HG03354 (cell line): ENCODE measurements around the gene KRTAP12-2.
"Not testable (repeated sequence)": the region's sequence is repeated elsewhere in the genome, so short reads cannot be mapped to it uniquely, and the experiment has no call there.

Experiments used
- ATAC-seq: cut with Tn5 transposase; IDR thresholded peaks from one replicate; pipeline ENCODE4 v1.9.1; 2021; ENCODE audit warnings: mild to moderate bottlenecking; ENCODE audit not compliant: unreplicated experiment, poor library complexity, severe bottlenecking

KRTAP12-2 gene

DNA sequence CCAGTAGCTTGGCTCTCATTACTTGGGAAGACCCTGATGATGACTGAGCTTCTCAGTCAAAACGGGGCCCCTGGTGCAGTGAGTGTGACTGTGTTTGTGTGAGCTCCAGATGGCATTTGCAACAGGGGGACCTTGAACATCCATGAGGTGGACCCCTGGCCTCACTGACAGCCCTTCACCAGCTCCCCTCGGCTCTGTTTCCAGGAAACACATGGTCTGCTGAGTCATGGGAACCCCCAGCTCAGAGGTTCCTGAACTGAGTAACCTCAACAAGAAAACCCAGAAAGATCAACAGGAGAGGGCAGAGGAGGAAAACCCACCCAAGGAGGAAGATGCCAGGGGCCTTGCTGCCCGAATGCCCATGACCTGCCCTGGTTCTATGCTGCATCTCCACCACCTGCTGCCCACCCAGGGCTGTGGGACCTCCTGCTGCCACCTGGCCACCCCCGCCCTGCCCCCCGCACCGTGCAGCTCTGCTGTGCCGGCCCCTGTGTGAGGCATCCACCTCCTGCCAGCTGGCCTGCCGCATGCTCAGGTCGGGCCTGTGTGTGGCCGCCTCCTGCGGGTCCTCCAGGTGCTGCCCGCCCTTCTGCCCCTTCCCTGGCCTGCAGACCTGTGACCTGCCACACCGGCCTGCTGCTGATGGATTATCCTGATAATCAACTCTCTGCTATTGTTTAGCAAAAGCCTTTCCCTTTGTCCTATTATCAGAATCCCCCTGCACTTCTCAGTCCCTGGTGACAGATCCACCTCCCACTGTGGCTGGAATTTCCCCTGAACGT is 19.5 kb upstream of the KRTAP12-2 start:
- no peak for ATAC-seq

GRCh38 chr21:44685050-44685449 is 18.3 kb upstream of the KRTAP12-2 start:
- ATAC-seq, result not testable (repeated sequence)

- no peak for ATAC-seq
These were observed 17.8 kb upstream of the KRTAP12-2 start for GRCh38 chr21:44684483-44684882.

DNA sequence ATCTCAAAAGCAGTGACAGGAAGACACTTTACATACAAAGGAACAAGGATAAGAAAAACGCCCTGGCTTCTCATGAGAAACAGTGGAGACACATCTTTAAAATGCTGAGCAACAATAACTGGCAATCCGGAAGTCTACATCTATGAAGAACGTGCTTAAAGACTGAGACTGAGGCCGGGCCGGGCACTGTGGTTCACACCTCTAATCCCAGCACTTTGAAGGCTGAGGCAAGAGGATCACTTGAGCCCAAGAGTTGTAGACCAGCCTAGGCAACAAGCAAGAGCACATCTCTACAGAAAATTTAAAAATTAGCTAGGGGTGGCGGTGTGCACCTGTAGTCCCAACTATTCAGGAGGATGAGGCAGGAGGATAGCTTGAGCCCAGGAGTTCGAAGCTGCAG is 17.4 kb upstream of the KRTAP12-2 start:
- no peak for ATAC-seq

DNA sequence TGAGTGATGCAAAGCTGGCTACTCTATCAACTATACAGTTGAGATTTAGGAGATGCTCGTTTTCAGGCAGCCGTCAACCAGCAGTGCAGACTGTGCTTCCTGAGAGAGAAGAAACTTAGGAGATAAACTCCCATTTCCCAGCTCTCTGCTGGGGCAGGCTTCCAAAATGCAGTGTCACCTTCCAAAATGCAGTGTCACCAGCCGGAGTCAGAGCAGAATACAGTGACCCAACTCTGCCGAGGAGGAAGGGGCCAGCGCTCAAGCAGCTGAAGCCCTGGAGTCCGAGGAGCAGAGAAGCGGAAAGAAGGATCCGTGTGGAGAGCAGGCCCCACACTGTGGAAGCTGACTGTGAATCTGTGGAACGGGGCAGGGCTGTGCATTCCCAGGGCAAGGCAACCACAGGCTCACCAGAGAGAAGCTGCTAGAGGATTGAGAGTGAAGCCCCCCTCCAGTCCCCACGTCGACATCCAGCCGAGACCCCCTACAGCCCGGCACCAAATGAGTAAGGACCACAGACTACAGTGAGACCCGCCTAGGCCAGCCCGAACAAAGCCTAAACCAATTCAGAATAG is 15.9 kb upstream of the KRTAP12-2 start:
- no peak for ATAC-seq

- no peak for ATAC-seq
These were observed 15.3 kb upstream of the KRTAP12-2 start, which contains the start of gene KRTAP12-1 for GRCh38 chr21:44681861-44682579. Gene KRTAP12-1 (minus strand): TSS chr21:44682163. CDS start chr21:44682123, 40 bp downstream.

DNA sequence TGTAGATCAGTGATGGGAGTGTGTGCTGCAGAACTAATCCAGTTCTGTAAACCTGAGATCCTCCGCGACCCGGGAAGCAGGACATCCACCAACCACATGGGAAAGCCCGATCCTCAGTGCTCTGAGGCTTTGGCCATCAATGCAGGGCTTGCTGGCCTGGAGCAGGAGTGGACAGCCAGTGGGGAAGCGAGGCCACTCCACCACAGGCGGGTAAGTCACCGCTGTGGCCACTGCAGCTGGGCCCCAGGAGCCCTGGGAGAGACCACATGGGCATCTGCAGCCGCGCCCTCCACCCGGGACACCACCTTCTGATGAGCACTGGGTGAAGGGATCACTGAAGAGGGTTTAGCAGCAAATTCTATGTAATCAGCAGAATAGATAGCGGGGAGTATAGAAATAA is 14.4 kb upstream of the KRTAP12-2 start:
- ATAC-seq, result no peak

- no peak for ATAC-seq
These were observed 11.2 kb upstream of the KRTAP12-2 start for GRCh38 chr21:44677881-44678280.

DNA sequence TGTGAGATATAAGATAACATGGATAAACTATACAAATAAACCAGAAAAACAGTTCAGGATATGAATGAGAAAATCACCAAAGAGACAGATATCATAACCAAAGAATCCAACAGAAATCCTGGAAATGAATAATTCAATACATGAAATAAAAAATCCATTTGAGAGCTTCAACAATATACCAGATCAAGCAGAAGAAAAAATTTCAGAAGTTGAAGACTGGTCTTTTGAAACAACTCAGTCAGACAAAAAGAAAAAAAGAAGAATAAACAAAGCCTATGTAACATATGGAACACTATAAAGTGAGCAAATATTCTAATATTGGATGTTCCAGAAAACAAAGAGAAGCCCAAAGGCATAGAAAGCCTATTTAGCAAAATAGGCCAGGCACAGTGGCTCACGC is 5.2 kb upstream of the KRTAP12-2 start:
- no peak for ATAC-seq

DNA sequence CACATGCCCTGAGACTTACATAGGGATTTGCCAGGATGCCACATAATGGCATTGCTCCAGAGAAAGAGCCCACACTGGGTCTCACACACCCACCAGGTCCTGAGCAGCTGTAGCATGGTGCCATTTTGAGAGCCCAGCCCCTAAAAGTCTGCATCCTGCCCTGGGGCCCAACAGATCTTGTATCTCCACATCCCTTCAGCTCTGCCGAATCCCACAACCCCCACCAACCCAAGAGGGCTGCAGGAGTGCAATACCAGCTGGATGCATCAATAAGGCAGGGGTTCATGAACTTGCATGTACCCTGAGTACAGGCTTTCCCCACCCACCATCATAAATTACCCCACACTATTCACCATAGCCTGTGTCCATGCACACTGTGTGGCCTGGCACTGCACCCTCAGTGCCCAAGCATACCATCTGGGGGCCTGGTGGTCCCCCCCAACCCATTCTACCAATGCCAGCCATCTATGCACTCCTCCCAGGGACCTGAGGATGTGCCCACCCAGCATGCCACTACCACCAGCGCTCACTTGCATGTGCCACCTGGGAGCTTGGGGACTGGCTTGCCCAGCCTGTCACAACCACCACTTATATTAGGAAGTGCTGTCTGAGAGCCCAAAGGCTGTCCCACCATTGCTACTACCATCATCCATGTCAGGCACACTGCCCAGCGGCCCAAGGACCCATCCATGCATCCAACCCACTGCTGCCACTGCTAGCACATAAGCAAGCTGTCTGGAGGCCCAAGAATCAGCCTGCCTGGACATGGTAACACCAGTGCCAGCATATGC is 4.1 kb upstream of the KRTAP12-2 start:
- ATAC-seq, result no peak

DNA sequence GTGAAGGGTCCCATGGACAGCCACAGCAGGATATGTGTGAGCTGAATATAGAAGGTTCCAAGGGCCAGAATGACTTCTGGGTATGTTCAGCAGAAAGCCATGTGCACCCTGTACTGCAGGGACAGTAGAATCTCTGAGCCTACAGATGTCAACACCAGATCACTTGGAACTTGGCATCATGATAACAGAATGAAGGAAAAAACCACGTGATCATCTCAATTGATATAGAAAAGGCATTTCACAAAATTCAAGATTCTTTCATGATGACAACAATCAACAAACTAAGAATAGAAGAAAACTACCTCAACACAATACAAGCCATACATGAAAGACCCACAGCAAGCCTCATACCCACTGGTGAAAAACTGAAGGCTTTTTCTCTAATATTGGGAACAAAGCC is 885 bp upstream of the KRTAP12-2 start:
- ATAC-seq, result no peak

GRCh38 chr21:44664691-44665090 is 2.0 kb downstream of the KRTAP12-2 start:
- ATAC-seq, result no peak

DNA sequence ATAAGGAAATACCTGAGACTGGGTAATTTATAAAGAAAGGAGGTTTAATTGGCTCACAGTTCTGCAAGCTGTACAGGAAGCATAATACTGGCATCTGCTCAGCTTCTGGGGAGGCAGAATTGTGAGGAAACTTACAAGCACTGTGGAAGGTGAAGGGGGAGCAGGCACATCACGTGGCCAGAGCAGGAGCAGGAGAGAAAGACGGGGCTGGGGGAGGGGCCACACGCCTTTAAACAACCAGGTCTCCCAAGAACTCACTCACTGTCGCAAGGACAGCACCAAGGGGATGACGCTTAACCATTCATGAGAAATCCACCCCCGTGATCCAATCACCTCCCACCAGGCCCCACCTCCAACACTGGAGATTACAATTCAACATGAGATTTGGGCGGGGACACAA is 5.2 kb downstream of the KRTAP12-2 start:
- ATAC-seq, result not testable (repeated sequence)

GRCh38 chr21:44658913-44659595 is 7.7 kb downstream of the KRTAP12-2 start:
- no peak for ATAC-seq

- ATAC-seq, result no peak
These were observed 8.2 kb downstream of the KRTAP12-2 start for GRCh38 chr21:44658541-44658910.

- no peak for ATAC-seq
These were observed 8.8 kb downstream of the KRTAP12-2 start, which contains the start of gene KRTAP12-3 for GRCh38 chr21:44657635-44658540. Gene KRTAP12-3 (plus strand): TSS chr21:44657932. CDS start chr21:44657980, 48 bp downstream.

- no peak for ATAC-seq
These were observed 9.9 kb downstream of the KRTAP12-2 start for GRCh38 chr21:44656868-44657267.

DNA sequence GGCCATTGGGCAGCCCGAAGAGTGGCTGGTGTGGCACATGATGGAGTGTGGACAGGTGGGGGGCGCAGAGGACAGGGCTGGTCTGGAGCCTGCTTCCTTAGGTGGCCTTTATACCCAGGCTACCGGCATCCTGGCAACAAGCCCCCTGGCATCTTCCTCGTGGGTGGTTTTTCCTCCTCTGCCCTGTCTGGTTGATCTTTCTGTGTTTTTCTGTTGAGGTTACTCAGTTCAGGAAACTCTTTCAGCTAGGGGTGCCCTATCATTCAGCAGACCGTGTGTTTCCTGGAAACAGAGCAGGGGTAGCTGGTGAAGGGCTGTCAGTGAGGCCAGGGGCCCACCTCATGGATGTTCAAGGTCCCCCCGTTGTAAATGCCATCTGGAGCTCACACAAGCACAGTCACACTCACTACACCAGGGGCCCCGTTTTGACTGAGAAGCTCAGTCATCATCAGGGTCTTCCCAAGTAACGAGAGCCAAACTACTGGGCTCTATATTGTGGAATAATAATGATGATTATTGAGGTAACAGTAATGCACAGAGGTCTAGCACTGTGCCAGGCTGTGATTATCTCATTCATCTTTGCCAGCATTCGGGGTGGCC is 12.1 kb downstream of the KRTAP12-2 start, which contains the start of gene KRTAP12-4:
KRTAP12-4 (minus strand) TSS at position 84 of the 600 bp plus-strand sequence; CDS start at position 39, 45 bp downstream.
- no peak for ATAC-seq
